Measurements from ENCODE around the gene F2RL1. TPM values are rescaled to one million over a fixed set of nuclear protein-coding genes. Genes with fewer than 3 reads are reported as not detected.

F2RL1 gene
- total and polyA plus RNA-seq, 2 donors (not counting 1 experiment from before 2014, with no cell fraction given): 0.04 to 0.64 TPM

DNA sequence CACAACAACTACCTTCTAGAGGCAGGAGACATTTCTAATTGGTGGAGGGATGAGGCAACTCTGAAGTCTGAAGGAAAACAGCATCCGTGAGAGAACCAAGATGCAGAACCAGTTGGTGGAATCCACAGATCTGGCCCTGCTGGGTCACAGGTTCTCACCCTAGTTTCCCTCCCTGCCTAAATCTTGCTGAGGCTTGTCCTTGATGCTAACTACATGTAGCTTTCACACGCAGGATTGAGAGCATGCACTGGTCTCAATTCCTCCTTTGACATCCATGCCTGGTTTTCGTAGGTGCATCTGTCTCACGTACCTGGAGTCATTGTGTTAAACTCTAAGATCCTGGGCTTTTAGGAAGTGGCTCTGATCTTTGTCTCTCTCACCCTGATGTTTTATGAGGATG, 9.7 kb upstream of the F2RL1 start:
- H3K9me3 ChIP-seq (ENCODE audit: control extremely low read depth in 1 of 3, control insufficient read depth in 2 of 3, insufficient read depth in 1 of 3, low read length in 2 of 3): peaks cover 0 to 6% (median 0%) of the 10 kb centered on the region in 3 donors
- 93% methylated on average over 4 of the region's 4 CpGs for WGBS (ENCODE audit: insufficient coverage)
- intact Hi-C loops (cut with micrococcal nuclease): no loop called here
- H3K27ac ChIP-seq (ENCODE audit: low read length in 2 of 2): no peak overlapping the region
- DNase-seq (no peak), ATAC-seq (ENCODE audit: low read depth) (no peak)
- no peaks in the 10 kb centered on the region for H4K20me1 ChIP-seq (ENCODE audit: control insufficient read depth, insufficient read depth, low read length, poor library complexity, severe bottlenecking)
- Mint-ChIP-seq H3K27me3 (peaks cover 1% of the 10 kb centered on the region), H3K4me3 (no peak overlapping the region), H3K27ac (no peak overlapping the region), H3K4me1 (no peaks in the 10 kb centered on the region), H3K9me3 (ENCODE audit: insufficient read depth) (no peaks in the 10 kb centered on the region)
- H3K79me2 ChIP-seq (ENCODE audit: control insufficient read depth, insufficient read depth, low read length): no peaks in the 10 kb centered on the region
- CTCF ChIA-PET: no interaction called here
- H3K4me2 ChIP-seq (replicated peaks; ENCODE audit: low read depth, low read length, poor library complexity, severe bottlenecking): no peak overlapping the region
- no peak overlapping the region for H2AFZ ChIP-seq (ENCODE audit: insufficient read depth, low read depth, low read length, poor library complexity, severe bottlenecking)
- POLR2A ChIA-PET: no interaction called here
- H3K9ac ChIP-seq (ENCODE audit: low read length): no peak overlapping the region
- no peak for TF ChIP-seq EZH2 (IDR thresholded peaks at IDR 0.05; ENCODE audit: borderline replicate concordance, insufficient read depth, low read depth, low read length, poor library complexity, severe bottlenecking)
- TF ChIP-seq, protein P1, sequence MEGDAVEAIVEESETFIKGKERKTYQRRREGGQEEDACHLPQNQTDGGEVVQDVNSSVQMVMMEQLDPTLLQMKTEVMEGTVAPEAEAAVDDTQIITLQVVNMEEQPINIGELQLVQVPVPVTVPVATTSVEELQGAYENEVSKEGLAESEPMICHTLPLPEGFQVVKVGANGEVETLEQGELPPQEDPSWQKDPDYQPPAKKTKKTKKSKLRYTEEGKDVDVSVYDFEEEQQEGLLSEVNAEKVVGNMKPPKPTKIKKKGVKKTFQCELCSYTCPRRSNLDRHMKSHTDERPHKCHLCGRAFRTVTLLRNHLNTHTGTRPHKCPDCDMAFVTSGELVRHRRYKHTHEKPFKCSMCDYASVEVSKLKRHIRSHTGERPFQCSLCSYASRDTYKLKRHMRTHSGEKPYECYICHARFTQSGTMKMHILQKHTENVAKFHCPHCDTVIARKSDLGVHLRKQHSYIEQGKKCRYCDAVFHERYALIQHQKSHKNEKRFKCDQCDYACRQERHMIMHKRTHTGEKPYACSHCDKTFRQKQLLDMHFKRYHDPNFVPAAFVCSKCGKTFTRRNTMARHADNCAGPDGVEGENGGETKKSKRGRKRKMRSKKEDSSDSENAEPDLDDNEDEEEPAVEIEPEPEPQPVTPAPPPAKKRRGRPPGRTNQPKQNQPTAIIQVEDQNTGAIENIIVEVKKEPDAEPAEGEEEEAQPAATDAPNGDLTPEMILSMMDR (IDR thresholded peaks at IDR 0.05): no peak
- no peaks in the 10 kb centered on the region for H3K27me3 ChIP-seq (replicated peaks in 1 of 4; ENCODE audit: control extremely low read depth in 1 of 4, control insufficient read depth in 3 of 4, insufficient read depth in 4 of 4, low read length in 3 of 4)
- H3K36me3 ChIP-seq (replicated peaks in 1 of 2; ENCODE audit: control extremely low read depth in 1 of 2, control insufficient read depth in 1 of 2, extremely low read depth in 1 of 2, insufficient read depth in 2 of 2, low read length in 1 of 2): no peaks in the 10 kb centered on the region
- H3K4me3 ChIP-seq (ENCODE audit: control extremely low read depth in 1 of 5, extremely low read depth in 1 of 5, insufficient read depth in 1 of 5, low read depth in 2 of 5, low read length in 4 of 5): no peak overlapping the region
- no peaks in the 10 kb centered on the region for H3K4me1 ChIP-seq (ENCODE audit: control insufficient read depth in 2 of 2, insufficient read depth in 2 of 2, low read length in 2 of 2)

DNA sequence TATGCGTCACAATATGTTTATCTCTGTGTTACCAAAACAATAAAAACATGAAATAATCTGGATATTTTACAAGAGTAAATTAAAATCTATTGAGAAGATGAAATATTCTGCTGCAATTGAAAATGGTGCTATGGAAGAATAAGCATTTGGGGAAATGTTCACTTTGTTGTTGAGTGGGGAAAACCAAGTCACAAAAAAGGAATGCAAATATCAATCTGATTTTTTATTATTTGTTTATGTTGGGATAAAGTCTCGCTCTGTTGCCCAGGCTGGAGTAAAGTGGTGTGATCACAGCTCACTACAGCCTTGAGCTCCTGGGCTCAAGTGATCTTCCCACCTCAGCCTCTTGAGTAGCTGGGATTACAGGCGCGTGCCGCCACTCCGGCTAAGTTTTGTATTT, 8.6 kb upstream of the F2RL1 start:
- TF ChIP-seq EZH2 (IDR thresholded peaks at IDR 0.05; ENCODE audit: borderline replicate concordance, insufficient read depth, low read depth, low read length, poor library complexity, severe bottlenecking): no peak
- TF ChIP-seq, protein P1 (IDR thresholded peaks at IDR 0.05): no peak
- no peaks in the 10 kb centered on the region for H4K20me1 ChIP-seq (ENCODE audit: control insufficient read depth, insufficient read depth, low read length, poor library complexity, severe bottlenecking)
- no peak for DNase-seq
- no peaks in the 10 kb centered on the region for H3K4me1 ChIP-seq (ENCODE audit: control insufficient read depth in 2 of 2, insufficient read depth in 2 of 2, low read length in 2 of 2)
- peaks cover 0 to 6% (median 0%) of the 10 kb centered on the region in 3 donors for H3K9me3 ChIP-seq (ENCODE audit: control extremely low read depth in 1 of 3, control insufficient read depth in 2 of 3, insufficient read depth in 1 of 3, low read length in 2 of 3)
- Mint-ChIP-seq H3K27ac (no peak overlapping the region), H3K4me3 (no peak overlapping the region), H3K4me1 (no peaks in the 10 kb centered on the region), H3K9me3 (ENCODE audit: insufficient read depth) (no peaks in the 10 kb centered on the region), H3K27me3 (peaks cover 5% of the 10 kb centered on the region)
- no peak overlapping the region for H2AFZ ChIP-seq (ENCODE audit: insufficient read depth, low read depth, low read length, poor library complexity, severe bottlenecking)
- intact Hi-C loops (cut with micrococcal nuclease): no loop called here
- no peak for ATAC-seq (ENCODE audit: low read depth)
- no peaks in the 10 kb centered on the region for H3K36me3 ChIP-seq (replicated peaks in 1 of 2; ENCODE audit: control extremely low read depth in 1 of 2, control insufficient read depth in 1 of 2, extremely low read depth in 1 of 2, insufficient read depth in 2 of 2, low read length in 1 of 2)
- ChIA-PET POLR2A (no interaction called here), CTCF (no interaction called here)
- no peak overlapping the region for H3K27ac ChIP-seq (ENCODE audit: low read length in 2 of 2)
- no peak overlapping the region for H3K9ac ChIP-seq (ENCODE audit: low read length)
- WGBS (ENCODE audit: insufficient coverage): 100% methylated on average over 4 of the region's 6 CpGs
- no peak overlapping the region for H3K4me3 ChIP-seq (ENCODE audit: control extremely low read depth in 1 of 5, extremely low read depth in 1 of 5, insufficient read depth in 1 of 5, low read depth in 2 of 5, low read length in 4 of 5)
- H3K4me2 ChIP-seq (replicated peaks; ENCODE audit: low read depth, low read length, poor library complexity, severe bottlenecking): no peak overlapping the region
- H3K27me3 ChIP-seq (replicated peaks in 1 of 4; ENCODE audit: control extremely low read depth in 1 of 4, control insufficient read depth in 3 of 4, insufficient read depth in 4 of 4, low read length in 3 of 4): no peaks in the 10 kb centered on the region
- H3K79me2 ChIP-seq (ENCODE audit: control insufficient read depth, insufficient read depth, low read length): no peaks in the 10 kb centered on the region
